CD4-positive, alpha-beta T cell (primary cell): ENCODE data around the gene PRKAR1B. TPM values are rescaled to one million over a fixed set of nuclear protein-coding genes. Genes with fewer than 3 reads are reported as not detected.

Experiments
- ATAC-seq: fragments of 200-7000 bp; cut with Tn5 transposase; one replicate; pipeline ENCODE4 v1.10.0; 2022; ENCODE audit warnings: mild to moderate bottlenecking; ENCODE audit not compliant: poor library complexity
- CTCF ChIA-PET: fragments of 350-600 bp; sonication (Branson Sonifier 250); formaldehyde crosslinking; loops from one replicate; lab custom pipeline; 2021; ENCODE audit warnings: antibody characterized with exemption, inconsistent platforms; lab: Charles Lee
- POLR2A ChIA-PET: fragments of 350-600 bp; sonication (Branson Sonifier 250); formaldehyde crosslinking; loops from one replicate; lab custom pipeline; 2021; ENCODE audit warnings: antibody characterized with exemption, inconsistent platforms; lab: Charles Lee
- DNase-seq, 14 experiments: peaks; one replicate each; pipeline ENCODE4 v3.0.0-alpha.2; 2013 to 2020; ENCODE audit warnings: mixed read lengths in 2 of 14
- H3K27ac ChIP-seq, 2 donors: one replicate each; pipeline versions ENCODE4 v1.5.1 to v1.7.0; 2013; ENCODE audit warnings: low read length in 2 of 2, low read depth in 1 of 2, mild to moderate bottlenecking in 1 of 2
- H3K27me3 ChIP-seq, 2 experiments: 1 replicate in 1 of 2; 2 replicates in 1 of 2; pipeline versions ENCODE4 v1.6.1 to v1.7.0; 2013; ENCODE audit warnings: low read length in 2 of 2, control low read depth in 1 of 2, mild to moderate bottlenecking in 1 of 2, moderate library complexity in 1 of 2; ENCODE audit not compliant: insufficient read depth in 2 of 2, control insufficient read depth in 1 of 2
- H3K36me3 ChIP-seq: one replicate; pipeline ENCODE4 v1.6.1; 2013; ENCODE audit warnings: low read length, control low read depth; ENCODE audit not compliant: insufficient read depth
- H3K4me1 ChIP-seq: one replicate; pipeline ENCODE4 v1.6.1; 2013; ENCODE audit warnings: low read length, control low read depth; ENCODE audit not compliant: insufficient read depth
- H3K4me3 ChIP-seq: one replicate; pipeline ENCODE4 v1.5.1; 2013; ENCODE audit warnings: mild to moderate bottlenecking, low read length, moderate library complexity
- H3K9me3 ChIP-seq, 2 experiments: 1 replicate in 1 of 2; 2 replicates in 1 of 2; pipeline versions ENCODE4 v1.6.1 to v1.7.0; 2013; ENCODE audit warnings: low read length in 2 of 2, mild to moderate bottlenecking in 2 of 2, control low read depth in 1 of 2, moderate library complexity in 1 of 2; ENCODE audit not compliant: control insufficient read depth in 1 of 2, insufficient read depth in 1 of 2
- H3K27ac Mint-ChIP-seq: one replicate; pipeline ENCODE4 v1.8.0; 2020; ENCODE audit warnings: mixed read lengths
- H3K27me3 Mint-ChIP-seq: one replicate; pipeline ENCODE4 v1.8.0; 2021; ENCODE audit warnings: mixed read lengths
- H3K36me3 Mint-ChIP-seq: one replicate; pipeline ENCODE4 v1.8.0; 2021; ENCODE audit warnings: low read depth, mixed read lengths
- H3K4me1 Mint-ChIP-seq: one replicate; pipeline ENCODE4 v1.8.0; 2021; ENCODE audit warnings: low read depth, mixed read lengths
- H3K4me3 Mint-ChIP-seq: one replicate; pipeline ENCODE4 v1.8.0; 2020; ENCODE audit warnings: mild to moderate bottlenecking, mixed read lengths
- H3K9me3 Mint-ChIP-seq: one replicate; pipeline ENCODE4 v1.8.0; 2020; ENCODE audit warnings: mixed read lengths
- intact Hi-C, 2 experiments: fragments of 100-400 bp; cut with DNase I in 1 of 2; cut with micrococcal nuclease in 1 of 2; formaldehyde crosslinking; loops; one replicate each; pipeline versions ENCODE4 v1.15.1 to v1.9.0; 2023 to 2025; cut with DNase I, micrococcal nuclease
- total RNA-seq, 174 experiments: library from RNA in 2 of 174; stranded (reverse) in 2 of 174; gene quantifications; one replicate each; pipeline ENCODE4 v1.2.3 and lab custom pipeline; 2021 to 2026
- TF ChIP-seq, protein P1 (sequence below): fragments of 200-600 bp; IDR thresholded peaks from one replicate; pipeline ENCODE4 v1.8.0; 2022; ENCODE audit warnings: antibody characterized with exemption, mild to moderate bottlenecking

Gene PRKAR1B
- total RNA-seq, 2 experiments from 2014 or later, result 18.8 to 19.5 TPM

DNA sequence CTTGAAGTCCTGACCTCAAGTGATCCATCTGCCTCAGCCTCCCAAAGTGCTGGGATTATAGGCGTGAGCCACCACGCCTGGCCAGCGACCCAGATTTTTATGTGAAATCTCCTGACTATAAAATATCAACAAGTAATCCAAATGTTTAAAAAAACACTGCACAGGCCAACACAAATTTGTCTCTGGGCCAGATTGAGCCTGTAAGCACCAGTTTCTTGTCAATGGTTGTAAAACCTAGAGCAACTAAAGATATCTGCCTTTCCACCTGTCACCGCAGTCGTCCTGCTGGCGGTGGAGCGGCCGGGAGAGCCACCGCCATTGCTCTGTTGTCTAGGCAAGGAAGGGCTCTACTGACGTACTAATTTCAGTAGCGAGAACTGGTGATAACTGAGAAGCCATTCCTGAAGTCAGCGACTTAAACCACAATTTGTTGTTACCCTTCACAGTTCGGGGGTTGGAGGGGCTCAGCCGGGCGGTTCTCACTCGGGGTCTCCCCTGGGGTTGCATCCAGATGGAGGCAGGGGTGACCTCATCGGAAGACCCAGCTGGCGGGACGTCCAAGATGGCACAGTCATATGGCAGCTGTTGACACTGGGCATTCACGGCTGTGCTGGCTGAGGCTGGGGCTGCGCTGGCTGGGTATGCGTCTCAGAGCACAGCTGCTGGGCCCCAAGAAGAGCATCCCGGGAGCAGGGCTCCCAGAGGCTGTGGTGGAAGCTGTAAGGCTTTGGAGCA, 152.3 kb downstream of the PRKAR1B start:
- TF ChIP-seq, protein P1, sequence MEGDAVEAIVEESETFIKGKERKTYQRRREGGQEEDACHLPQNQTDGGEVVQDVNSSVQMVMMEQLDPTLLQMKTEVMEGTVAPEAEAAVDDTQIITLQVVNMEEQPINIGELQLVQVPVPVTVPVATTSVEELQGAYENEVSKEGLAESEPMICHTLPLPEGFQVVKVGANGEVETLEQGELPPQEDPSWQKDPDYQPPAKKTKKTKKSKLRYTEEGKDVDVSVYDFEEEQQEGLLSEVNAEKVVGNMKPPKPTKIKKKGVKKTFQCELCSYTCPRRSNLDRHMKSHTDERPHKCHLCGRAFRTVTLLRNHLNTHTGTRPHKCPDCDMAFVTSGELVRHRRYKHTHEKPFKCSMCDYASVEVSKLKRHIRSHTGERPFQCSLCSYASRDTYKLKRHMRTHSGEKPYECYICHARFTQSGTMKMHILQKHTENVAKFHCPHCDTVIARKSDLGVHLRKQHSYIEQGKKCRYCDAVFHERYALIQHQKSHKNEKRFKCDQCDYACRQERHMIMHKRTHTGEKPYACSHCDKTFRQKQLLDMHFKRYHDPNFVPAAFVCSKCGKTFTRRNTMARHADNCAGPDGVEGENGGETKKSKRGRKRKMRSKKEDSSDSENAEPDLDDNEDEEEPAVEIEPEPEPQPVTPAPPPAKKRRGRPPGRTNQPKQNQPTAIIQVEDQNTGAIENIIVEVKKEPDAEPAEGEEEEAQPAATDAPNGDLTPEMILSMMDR, result no peak
- H3K27ac ChIP-seq, result no peak overlapping the region
- H3K9me3 ChIP-seq, result peaks cover 0 to 4% of the 10 kb centered on the region in 2 experiments
- CTCF ChIA-PET, result no interaction called here
- H3K4me1 ChIP-seq, result no peaks in the 10 kb centered on the region
- intact Hi-C loops, result no loop called here
- no peaks in the 10 kb centered on the region for H3K9me3 Mint-ChIP-seq
- H3K27me3 Mint-ChIP-seq, result no peaks in the 10 kb centered on the region
- H3K4me1 Mint-ChIP-seq, result no peaks in the 10 kb centered on the region
- DNase-seq (no peak), ATAC-seq (no peak)
- no peak overlapping the region for H3K27ac Mint-ChIP-seq
- H3K36me3 ChIP-seq, result peaks cover 3% of the 10 kb centered on the region
- no peaks in the 10 kb centered on the region for H3K27me3 ChIP-seq
- H3K36me3 Mint-ChIP-seq, result peaks cover 4% of the 10 kb centered on the region
- H3K4me3 ChIP-seq, result no peak overlapping the region
- H3K4me3 Mint-ChIP-seq, result no peak overlapping the region
- POLR2A ChIA-PET, result interaction anchor here (1.0 kb wide), 1 partner anchor 9 kb away, joined by 5 read pairs; no protein-coding TSS in a partner anchor

DNA sequence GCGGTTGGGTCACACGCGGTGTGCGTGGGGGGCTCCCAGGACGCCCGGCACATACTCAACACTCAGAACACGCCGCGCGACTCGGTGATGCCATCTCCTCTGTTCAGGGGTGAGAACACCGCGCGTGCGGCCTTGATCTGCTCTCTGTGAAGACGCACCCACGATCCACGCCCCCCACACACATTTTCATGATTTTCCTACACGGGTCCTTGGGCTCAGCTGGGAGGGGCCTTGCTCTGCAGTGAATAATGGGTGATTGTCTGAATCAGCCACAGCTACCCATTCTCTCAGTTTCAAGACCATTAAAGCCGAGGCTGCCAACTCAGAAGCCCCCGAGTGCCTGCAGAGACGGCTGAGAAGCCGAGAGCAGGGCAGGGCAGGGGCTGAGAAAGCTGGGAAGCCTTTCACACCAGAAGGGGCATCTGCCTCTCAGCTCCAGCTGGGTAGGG, 153.1 kb downstream of the PRKAR1B start:
- TF ChIP-seq, protein P1, result no peak
- intact Hi-C loops, result no loop called here
- ChIA-PET CTCF (no interaction called here), POLR2A (interaction anchor here (0.9 kb wide), 1 partner anchor 45 kb away, joined by 4 read pairs; no protein-coding TSS in a partner anchor)
- Histone ChIP-seq H3K36me3 (peaks cover 3% of the 10 kb centered on the region), H3K27me3 (no peaks in the 10 kb centered on the region), H3K4me1 (no peaks in the 10 kb centered on the region), H3K27ac (no peak overlapping the region), H3K9me3 (peaks cover 0 to 13% of the 10 kb centered on the region in 2 experiments), H3K4me3 (no peak overlapping the region)
- no peak for ATAC-seq
- H3K9me3 Mint-ChIP-seq, result no peaks in the 10 kb centered on the region
- no peak overlapping the region for H3K27ac Mint-ChIP-seq
- no peak overlapping the region for H3K4me3 Mint-ChIP-seq
- no peaks in the 10 kb centered on the region for H3K27me3 Mint-ChIP-seq
- no peaks in the 10 kb centered on the region for H3K4me1 Mint-ChIP-seq
- DNase-seq, result no peak
- peaks cover 4% of the 10 kb centered on the region for H3K36me3 Mint-ChIP-seq

- Mint-ChIP-seq H3K36me3 (peaks cover 4% of the 10 kb centered on the region), H3K27me3 (no peaks in the 10 kb centered on the region), H3K9me3 (no peaks in the 10 kb centered on the region), H3K27ac (no peak overlapping the region), H3K4me3 (no peak overlapping the region), H3K4me1 (no peaks in the 10 kb centered on the region)
- no peak overlapping the region for H3K4me3 ChIP-seq
- ChIA-PET POLR2A (interaction anchor here (0.9 kb wide), 1 partner anchor 45 kb away, joined by 4 read pairs; no protein-coding TSS in a partner anchor), CTCF (no interaction called here)
- H3K4me1 ChIP-seq, result no peaks in the 10 kb centered on the region
- peaks cover 0 to 16% of the 10 kb centered on the region in 2 experiments for H3K9me3 ChIP-seq
- H3K36me3 ChIP-seq, result peaks cover 3% of the 10 kb centered on the region
- intact Hi-C loops, result no loop called here
- H3K27ac ChIP-seq, result no peak overlapping the region
- no peaks in the 10 kb centered on the region for H3K27me3 ChIP-seq
- ATAC-seq (no peak), DNase-seq (no peak)
- TF ChIP-seq, protein P1, result no peak
Measured at GRCh38 chr7:573269-573932, 153.7 kb downstream of the PRKAR1B start.
